Measurements from ENCODE around the gene OR6K3. TPM values are rescaled to one million over a fixed set of nuclear protein-coding genes. Genes with fewer than 3 reads are reported as not detected.

OR6K3 gene
- total RNA-seq, 2 donors from 2014 or later, result not detected

DNA sequence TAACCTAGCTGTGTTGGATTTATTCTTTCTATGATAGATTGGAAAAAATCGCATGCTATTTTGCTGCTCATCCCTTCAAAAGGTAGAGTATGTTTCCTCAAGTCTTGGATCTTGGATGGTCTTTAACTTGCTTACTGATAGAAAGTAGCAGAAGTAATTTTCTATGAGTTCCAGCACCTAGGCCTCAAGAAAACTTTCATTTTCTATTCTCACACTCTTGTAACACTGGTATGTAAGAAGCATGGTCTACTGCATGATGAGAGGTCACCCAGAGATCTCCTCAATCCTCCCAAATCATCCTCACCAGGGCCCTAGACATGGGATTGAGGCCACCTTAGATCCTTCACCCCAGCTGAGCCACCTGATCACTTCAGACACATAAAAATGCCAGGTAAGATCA is 41.2 kb downstream of the OR6K3 start:
- ATAC-seq (no peak), DNase-seq (no peak)
- no peaks in the 10 kb centered on the region for H3K9me3 ChIP-seq (ENCODE audit: control insufficient read depth, low read length, poor library complexity, severe bottlenecking)
- Mint-ChIP-seq H3K4me3 (no peak overlapping the region), H3K27me3 (peaks cover 50% of the 10 kb centered on the region), H3K27ac (no peak overlapping the region), H3K36me3 (ENCODE audit: low read depth) (peaks cover 9% of the 10 kb centered on the region), H3K4me1 (peaks cover 6% of the 10 kb centered on the region)

DNA sequence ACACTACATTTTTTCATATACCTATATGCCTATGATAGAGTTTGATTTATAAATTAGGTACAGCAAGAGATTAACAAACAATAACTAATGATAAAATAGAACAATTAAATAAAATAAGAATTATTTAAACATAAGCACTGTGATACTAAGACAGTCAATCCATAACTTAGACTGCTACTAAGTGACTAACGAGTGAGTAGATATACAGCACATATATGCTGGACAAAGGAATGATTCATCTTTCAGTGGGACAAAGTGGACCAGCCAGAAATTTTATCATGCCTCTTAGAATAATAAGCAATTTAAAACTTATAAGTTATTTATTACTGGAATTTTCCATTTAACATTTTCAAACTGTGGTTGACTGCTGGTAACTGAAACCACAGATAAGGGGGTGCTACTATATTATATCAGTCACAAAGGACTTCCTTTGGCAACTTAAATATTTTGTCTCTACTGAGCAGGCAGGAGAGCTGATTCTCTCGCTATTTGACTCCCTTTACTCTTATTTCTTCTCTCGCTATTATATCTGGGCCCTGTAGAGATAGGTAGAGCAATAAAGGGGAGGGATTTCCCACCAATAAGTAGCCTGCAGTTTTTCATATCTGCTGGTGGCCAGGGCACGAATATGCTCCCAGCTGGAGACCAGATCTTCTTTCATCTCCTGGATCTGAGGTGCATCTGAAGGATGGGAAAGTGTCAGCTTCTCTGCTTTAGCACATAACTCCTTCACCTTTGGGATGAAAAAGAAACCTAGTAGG is 44.8 kb downstream of the OR6K3 start:
- H3K27ac Mint-ChIP-seq, result no peak overlapping the region
- peaks cover 36% of the 10 kb centered on the region for H3K27me3 Mint-ChIP-seq
- no peaks in the 10 kb centered on the region for H3K9me3 ChIP-seq (ENCODE audit: control insufficient read depth, low read length, poor library complexity, severe bottlenecking)
- DNase-seq, result no peak
- no peak for ATAC-seq
- peaks cover 6% of the 10 kb centered on the region for H3K36me3 Mint-ChIP-seq (ENCODE audit: low read depth)
- peaks cover 3% of the 10 kb centered on the region for H3K4me1 Mint-ChIP-seq
- H3K4me3 Mint-ChIP-seq, result no peak overlapping the region

DNA sequence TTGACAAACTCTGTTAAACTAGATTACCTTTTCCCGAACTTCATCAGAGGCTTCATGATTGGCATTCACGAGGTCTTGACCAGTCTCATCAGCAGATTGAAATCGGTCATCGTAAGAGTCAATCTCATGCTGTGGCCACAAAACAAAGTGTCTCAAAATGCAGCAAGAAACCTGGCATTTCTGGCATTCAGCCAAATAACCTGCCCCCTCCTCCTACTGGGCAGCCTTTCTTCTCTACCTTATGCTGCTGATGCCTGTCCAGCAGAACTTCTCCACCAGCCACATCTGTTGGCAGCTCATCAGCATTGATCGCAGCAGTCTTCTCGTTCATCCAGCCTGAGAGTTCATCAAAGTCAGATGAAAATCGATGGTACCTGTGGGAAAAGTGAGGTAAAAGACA is 46.2 kb downstream of the OR6K3 start:
- Mint-ChIP-seq H3K27ac (no peak overlapping the region), H3K4me1 (peaks cover 3% of the 10 kb centered on the region), H3K27me3 (peaks cover 34% of the 10 kb centered on the region), H3K4me3 (no peak overlapping the region), H3K36me3 (ENCODE audit: low read depth) (peaks cover 6% of the 10 kb centered on the region)
- ATAC-seq (no peak), DNase-seq (no peak)
- no peaks in the 10 kb centered on the region for H3K9me3 ChIP-seq (ENCODE audit: control insufficient read depth, low read length, poor library complexity, severe bottlenecking)

Other genes starting within 250 kb of the OR6K3 start
- not detected for gene OR10R2, start 248.5 kb downstream of the OR6K3 start, total RNA-seq
- gene OR6Y1, start 166.3 kb downstream of the OR6K3 start, total RNA-seq, result not detected
- not detected for gene OR6P1, start 150.1 kb downstream of the OR6K3 start, total RNA-seq
- not detected for gene OR10X1, start 140.8 kb downstream of the OR6K3 start, total RNA-seq
- not detected for gene OR10Z1, start 115.5 kb downstream of the OR6K3 start, total RNA-seq
- not detected for gene SPTA1, start 34.0 kb downstream of the OR6K3 start, total RNA-seq
- gene OR6K2, start 20.1 kb downstream of the OR6K3 start, total RNA-seq, result not detected
- not detected for gene OR6K6, start 34.0 kb upstream of the OR6K3 start, total RNA-seq
- not detected for gene OR6N1, start 51.5 kb upstream of the OR6K3 start, total RNA-seq
- not detected for gene OR6N2, start 60.5 kb upstream of the OR6K3 start, total RNA-seq
- 1 to 10 TPM in 1 of 2 donors, under 1 TPM in 1; 0.99 to 5.2 TPM for gene MNDA, start 110.6 kb upstream of the OR6K3 start, total RNA-seq
- gene PYHIN1, start 210.8 kb upstream of the OR6K3 start, total RNA-seq, result 10 to 100 TPM; 42.1 to 48.1 TPM

Measured in T-helper 17 cell (primary cell).